ENCODE data around the gene STOX1. TPM values are rescaled to one million over a fixed set of nuclear protein-coding genes. Genes with fewer than 3 reads are reported as not detected.

STOX1 gene
- total and polyA plus RNA-seq, 2 of the 13 experiments (the other 11 are each of a cell fraction or from before 2014, with no cell fraction given) = 2.5 to 6.0 TPM

DNA sequence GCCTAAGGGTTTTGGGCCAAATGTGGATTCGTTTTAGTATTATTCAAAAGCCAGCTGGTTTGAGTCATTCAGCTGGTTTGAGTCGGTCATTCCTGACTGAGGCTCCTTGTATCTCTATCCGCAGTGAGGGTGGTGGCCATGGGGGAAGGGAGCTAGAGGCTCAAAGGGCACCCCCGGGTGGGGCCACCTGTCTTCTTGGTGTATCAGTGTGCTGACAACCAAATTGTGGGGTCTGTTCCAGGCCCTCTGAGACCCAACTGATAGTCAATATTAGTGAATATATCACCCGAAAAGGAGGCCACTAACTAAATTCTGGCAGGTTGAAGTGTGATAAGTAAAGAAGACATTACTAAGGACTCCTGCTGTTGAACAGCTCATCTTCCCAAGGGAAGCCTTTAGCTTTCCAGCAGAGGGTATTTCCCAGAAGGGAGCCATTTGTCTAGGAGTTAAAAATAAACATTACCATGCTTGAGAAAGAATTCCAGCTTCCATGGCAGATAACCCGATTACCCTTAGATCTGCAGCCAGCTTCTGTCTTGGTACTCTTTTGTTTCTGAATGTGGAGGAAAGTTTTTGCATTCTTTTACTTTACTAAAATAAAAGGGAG is 43.9 kb downstream of the STOX1 start (continued):
- TF ChIP-seq, protein P1, sequence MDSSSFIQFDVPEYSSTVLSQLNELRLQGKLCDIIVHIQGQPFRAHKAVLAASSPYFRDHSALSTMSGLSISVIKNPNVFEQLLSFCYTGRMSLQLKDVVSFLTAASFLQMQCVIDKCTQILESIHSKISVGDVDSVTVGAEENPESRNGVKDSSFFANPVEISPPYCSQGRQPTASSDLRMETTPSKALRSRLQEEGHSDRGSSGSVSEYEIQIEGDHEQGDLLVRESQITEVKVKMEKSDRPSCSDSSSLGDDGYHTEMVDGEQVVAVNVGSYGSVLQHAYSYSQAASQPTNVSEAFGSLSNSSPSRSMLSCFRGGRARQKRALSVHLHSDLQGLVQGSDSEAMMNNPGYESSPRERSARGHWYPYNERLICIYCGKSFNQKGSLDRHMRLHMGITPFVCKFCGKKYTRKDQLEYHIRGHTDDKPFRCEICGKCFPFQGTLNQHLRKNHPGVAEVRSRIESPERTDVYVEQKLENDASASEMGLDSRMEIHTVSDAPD (CRISPR knock-in tag; IDR thresholded peaks at IDR 0.05) = no peak
- no peak for TF ChIP-seq ZNF841 (CRISPR knock-in tag; IDR thresholded peaks at IDR 0.05; ENCODE audit: borderline replicate concordance)
- TF ChIP-seq, protein P2, sequence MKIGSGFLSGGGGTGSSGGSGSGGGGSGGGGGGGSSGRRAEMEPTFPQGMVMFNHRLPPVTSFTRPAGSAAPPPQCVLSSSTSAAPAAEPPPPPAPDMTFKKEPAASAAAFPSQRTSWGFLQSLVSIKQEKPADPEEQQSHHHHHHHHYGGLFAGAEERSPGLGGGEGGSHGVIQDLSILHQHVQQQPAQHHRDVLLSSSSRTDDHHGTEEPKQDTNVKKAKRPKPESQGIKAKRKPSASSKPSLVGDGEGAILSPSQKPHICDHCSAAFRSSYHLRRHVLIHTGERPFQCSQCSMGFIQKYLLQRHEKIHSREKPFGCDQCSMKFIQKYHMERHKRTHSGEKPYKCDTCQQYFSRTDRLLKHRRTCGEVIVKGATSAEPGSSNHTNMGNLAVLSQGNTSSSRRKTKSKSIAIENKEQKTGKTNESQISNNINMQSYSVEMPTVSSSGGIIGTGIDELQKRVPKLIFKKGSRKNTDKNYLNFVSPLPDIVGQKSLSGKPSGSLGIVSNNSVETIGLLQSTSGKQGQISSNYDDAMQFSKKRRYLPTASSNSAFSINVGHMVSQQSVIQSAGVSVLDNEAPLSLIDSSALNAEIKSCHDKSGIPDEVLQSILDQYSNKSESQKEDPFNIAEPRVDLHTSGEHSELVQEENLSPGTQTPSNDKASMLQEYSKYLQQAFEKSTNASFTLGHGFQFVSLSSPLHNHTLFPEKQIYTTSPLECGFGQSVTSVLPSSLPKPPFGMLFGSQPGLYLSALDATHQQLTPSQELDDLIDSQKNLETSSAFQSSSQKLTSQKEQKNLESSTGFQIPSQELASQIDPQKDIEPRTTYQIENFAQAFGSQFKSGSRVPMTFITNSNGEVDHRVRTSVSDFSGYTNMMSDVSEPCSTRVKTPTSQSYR (CRISPR knock-in tag; IDR thresholded peaks at IDR 0.05; ENCODE audit: borderline replicate concordance) = peak; percentile 73; the same call in 1 of the 2 replicates
- TF ChIP-seq, protein P3, sequence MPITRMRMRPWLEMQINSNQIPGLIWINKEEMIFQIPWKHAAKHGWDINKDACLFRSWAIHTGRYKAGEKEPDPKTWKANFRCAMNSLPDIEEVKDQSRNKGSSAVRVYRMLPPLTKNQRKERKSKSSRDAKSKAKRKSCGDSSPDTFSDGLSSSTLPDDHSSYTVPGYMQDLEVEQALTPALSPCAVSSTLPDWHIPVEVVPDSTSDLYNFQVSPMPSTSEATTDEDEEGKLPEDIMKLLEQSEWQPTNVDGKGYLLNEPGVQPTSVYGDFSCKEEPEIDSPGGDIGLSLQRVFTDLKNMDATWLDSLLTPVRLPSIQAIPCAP (CRISPR knock-in tag; IDR thresholded peaks at IDR 0.05; ENCODE audit: low read depth) = no peak
- TF ChIP-seq, protein P4, sequence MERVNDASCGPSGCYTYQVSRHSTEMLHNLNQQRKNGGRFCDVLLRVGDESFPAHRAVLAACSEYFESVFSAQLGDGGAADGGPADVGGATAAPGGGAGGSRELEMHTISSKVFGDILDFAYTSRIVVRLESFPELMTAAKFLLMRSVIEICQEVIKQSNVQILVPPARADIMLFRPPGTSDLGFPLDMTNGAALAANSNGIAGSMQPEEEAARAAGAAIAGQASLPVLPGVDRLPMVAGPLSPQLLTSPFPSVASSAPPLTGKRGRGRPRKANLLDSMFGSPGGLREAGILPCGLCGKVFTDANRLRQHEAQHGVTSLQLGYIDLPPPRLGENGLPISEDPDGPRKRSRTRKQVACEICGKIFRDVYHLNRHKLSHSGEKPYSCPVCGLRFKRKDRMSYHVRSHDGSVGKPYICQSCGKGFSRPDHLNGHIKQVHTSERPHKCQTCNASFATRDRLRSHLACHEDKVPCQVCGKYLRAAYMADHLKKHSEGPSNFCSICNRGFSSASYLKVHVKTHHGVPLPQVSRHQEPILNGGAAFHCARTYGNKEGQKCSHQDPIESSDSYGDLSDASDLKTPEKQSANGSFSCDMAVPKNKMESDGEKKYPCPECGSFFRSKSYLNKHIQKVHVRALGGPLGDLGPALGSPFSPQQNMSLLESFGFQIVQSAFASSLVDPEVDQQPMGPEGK (CRISPR knock-in tag; IDR thresholded peaks at IDR 0.05) = peak; percentile 53; the same call in 1 of the 2 replicates
- no peak for TF ChIP-seq ZBTB38 (CRISPR knock-in tag; IDR thresholded peaks at IDR 0.05)
- TF ChIP-seq ZNF431 (CRISPR knock-in tag; IDR thresholded peaks at IDR 0.05; ENCODE audit: borderline replicate concordance, low read depth) = no peak
- TF ChIP-seq HNRNPK (IDR thresholded peaks at IDR 0.05; ENCODE audit: low read depth, low read length, poor library complexity, severe bottlenecking) = no peak
- TF ChIP-seq KLF16 (CRISPR knock-in tag; IDR thresholded peaks at IDR 0.05) = 0 out of 4 replicates have a peak, but pooled peaks of 1 of the 2 experiments have one; percentile 20
- no peak for TF ChIP-seq CBX2 (IDR thresholded peaks at IDR 0.05; ENCODE audit: low read depth, low read length)
- TF ChIP-seq CBX2 (CRISPR knock-in tag; IDR thresholded peaks at IDR 0.05; ENCODE audit: low read depth) = no peak
- 0 out of 2 replicates have a peak, but pooled peaks have one; percentile 37 for TF ChIP-seq ZNF615 (CRISPR knock-in tag; IDR thresholded peaks at IDR 0.05; ENCODE audit: borderline replicate concordance)
- 0 out of 2 replicates have a peak, but pooled peaks have one; percentile 17 for TF ChIP-seq SALL1 (CRISPR knock-in tag; IDR thresholded peaks at IDR 0.05)
- no peak for TF ChIP-seq KLF13 (CRISPR knock-in tag; IDR thresholded peaks at IDR 0.05)
- TF ChIP-seq SIN3B (IDR thresholded peaks at IDR 0.05; ENCODE audit: low read length) = no peak
- TF ChIP-seq, protein P5, sequence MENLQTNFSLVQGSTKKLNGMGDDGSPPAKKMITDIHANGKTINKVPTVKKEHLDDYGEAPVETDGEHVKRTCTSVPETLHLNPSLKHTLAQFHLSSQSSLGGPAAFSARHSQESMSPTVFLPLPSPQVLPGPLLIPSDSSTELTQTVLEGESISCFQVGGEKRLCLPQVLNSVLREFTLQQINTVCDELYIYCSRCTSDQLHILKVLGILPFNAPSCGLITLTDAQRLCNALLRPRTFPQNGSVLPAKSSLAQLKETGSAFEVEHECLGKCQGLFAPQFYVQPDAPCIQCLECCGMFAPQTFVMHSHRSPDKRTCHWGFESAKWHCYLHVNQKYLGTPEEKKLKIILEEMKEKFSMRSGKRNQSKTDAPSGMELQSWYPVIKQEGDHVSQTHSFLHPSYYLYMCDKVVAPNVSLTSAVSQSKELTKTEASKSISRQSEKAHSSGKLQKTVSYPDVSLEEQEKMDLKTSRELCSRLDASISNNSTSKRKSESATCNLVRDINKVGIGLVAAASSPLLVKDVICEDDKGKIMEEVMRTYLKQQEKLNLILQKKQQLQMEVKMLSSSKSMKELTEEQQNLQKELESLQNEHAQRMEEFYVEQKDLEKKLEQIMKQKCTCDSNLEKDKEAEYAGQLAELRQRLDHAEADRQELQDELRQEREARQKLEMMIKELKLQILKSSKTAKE (CRISPR knock-in tag; IDR thresholded peaks at IDR 0.05; ENCODE audit: borderline replicate concordance) = no peak
- TF ChIP-seq, protein P6, sequence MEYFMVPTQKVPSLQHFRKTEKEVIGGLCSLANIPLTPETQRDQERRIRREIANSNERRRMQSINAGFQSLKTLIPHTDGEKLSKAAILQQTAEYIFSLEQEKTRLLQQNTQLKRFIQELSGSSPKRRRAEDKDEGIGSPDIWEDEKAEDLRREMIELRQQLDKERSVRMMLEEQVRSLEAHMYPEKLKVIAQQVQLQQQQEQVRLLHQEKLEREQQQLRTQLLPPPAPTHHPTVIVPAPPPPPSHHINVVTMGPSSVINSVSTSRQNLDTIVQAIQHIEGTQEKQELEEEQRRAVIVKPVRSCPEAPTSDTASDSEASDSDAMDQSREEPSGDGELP (IDR thresholded peaks at IDR 0.05; ENCODE audit: borderline replicate concordance, low read depth) = peak; percentile 44; the same call in 1 of the 2 replicates
- TF ChIP-seq CENPT (CRISPR knock-in tag; IDR thresholded peaks at IDR 0.05; ENCODE audit: low read depth) = no peak
